ENCODE results near the gene C12orf54.

The C12orf54 gene

GRCh38 chr12:48536602-48537001 lies 54.3 kb downstream of the C12orf54 start:
- no peak overlapping the region for H3K4me3 ChIP-seq (ENCODE audit: low read depth, low read length)
- in situ Hi-C loops (cut with HindIII; ENCODE audit: low sequenced_read_pairs), result no loop called here
- DNase-seq (ENCODE audit: low read depth, low spot score), result no peak
- TF ChIP-seq CTCF (IDR thresholded peaks at IDR 0.05; ENCODE audit: low read depth, low read length), result no peak

- DNase-seq (ENCODE audit: low read depth, low spot score), result no peak
- TF ChIP-seq CTCF (IDR thresholded peaks at IDR 0.05; ENCODE audit: low read depth, low read length), result peak; percentile 53
- in situ Hi-C loops (cut with HindIII; ENCODE audit: low sequenced_read_pairs), result no loop called here
- no peak overlapping the region for H3K4me3 ChIP-seq (ENCODE audit: low read depth, low read length)
These were observed 60.1 kb downstream of the C12orf54 start for GRCh38 chr12:48542300-48542928.

- DNase-seq (ENCODE audit: low read depth, low spot score), result no peak
- H3K4me3 ChIP-seq (ENCODE audit: low read depth, low read length), result no peak overlapping the region
- TF ChIP-seq CTCF (IDR thresholded peaks at IDR 0.05; ENCODE audit: low read depth, low read length), result no peak
- in situ Hi-C loops (cut with HindIII; ENCODE audit: low sequenced_read_pairs), result no loop called here
These were observed 63.7 kb downstream of the C12orf54 start for GRCh38 chr12:48545833-48546469.

Data from astrocyte of the spinal cord (primary cell).